ENCODE measurements around the gene SV2C.

GRCh38 chr5:76091351-76091750 lies 8.2 kb downstream of the SV2C start:
- TF ChIP-seq POLR2A (IDR thresholded peaks at IDR 0.05) (no peak), CTCF (IDR thresholded peaks at IDR 0.05) (no peak)

All from testis (tissue), 2 donors.